Measurements from ENCODE around the gene PTPN6. TPM values are rescaled to one million over a fixed set of nuclear protein-coding genes. Genes with fewer than 3 reads are reported as not detected.

Gene PTPN6
- total RNA-seq, 1 donor = 0.36 TPM

GRCh38 chr12:6965026-6965661 lies 14.0 kb downstream of the PTPN6 start:
- Histone ChIP-seq H3K4me2 (ENCODE audit: insufficient read depth, low read length) (no peak overlapping the region), H3K27ac (ENCODE audit: low read depth, low read length) (peak overlapping the region; percentile 48), H4K20me1 (ENCODE audit: insufficient read depth, low read length) (peaks cover 4% of the 10 kb centered on the region), H3K79me2 (ENCODE audit: insufficient read depth, low read length) (peaks cover 32% of the 10 kb centered on the region), H2AFZ (ENCODE audit: low read length) (peak overlapping the region; percentile 36), H3K27me3 (ENCODE audit: insufficient read depth, low read length) (no peaks in the 10 kb centered on the region), H3K4me1 (ENCODE audit: insufficient read depth, low read length) (peaks cover 26% of the 10 kb centered on the region), H3K36me3 (ENCODE audit: insufficient read depth, low read length) (peaks cover 46% of the 10 kb centered on the region), H3K4me3 (ENCODE audit: insufficient read depth, low read length) (no peak overlapping the region), H3K9me3 (ENCODE audit: low read depth, low read length) (no peaks in the 10 kb centered on the region)
- peak; percentile 96 for TF ChIP-seq CTCF (IDR thresholded peaks at IDR 0.05; ENCODE audit: extremely low read depth, low read depth, low read length)
- peak; percentile 98 for DNase-seq (ENCODE audit: insufficient read length, low spot score, missing footprints)

- Histone ChIP-seq H3K4me1 (ENCODE audit: insufficient read depth, low read length) (peaks cover 26% of the 10 kb centered on the region), H3K79me2 (ENCODE audit: insufficient read depth, low read length) (peaks cover 35% of the 10 kb centered on the region), H2AFZ (ENCODE audit: low read length) (no peak overlapping the region), H3K36me3 (ENCODE audit: insufficient read depth, low read length) (peaks cover 46% of the 10 kb centered on the region), H3K4me2 (ENCODE audit: insufficient read depth, low read length) (no peak overlapping the region), H4K20me1 (ENCODE audit: insufficient read depth, low read length) (peaks cover 4% of the 10 kb centered on the region), H3K27ac (ENCODE audit: low read depth, low read length) (no peak overlapping the region), H3K9me3 (ENCODE audit: low read depth, low read length) (no peaks in the 10 kb centered on the region), H3K27me3 (ENCODE audit: insufficient read depth, low read length) (no peaks in the 10 kb centered on the region), H3K4me3 (ENCODE audit: insufficient read depth, low read length) (no peak overlapping the region)
- no peak for TF ChIP-seq CTCF (IDR thresholded peaks at IDR 0.05; ENCODE audit: extremely low read depth, low read depth, low read length)
- DNase-seq (ENCODE audit: insufficient read length, low spot score, missing footprints) = no peak
These were observed 14.6 kb downstream of the PTPN6 start for GRCh38 chr12:6965714-6966113.

GRCh38 chr12:6966351-6966750 lies 15.2 kb downstream of the PTPN6 start:
- no peak overlapping the region for H3K4me3 ChIP-seq (ENCODE audit: insufficient read depth, low read length)
- peaks cover 41% of the 10 kb centered on the region for H3K79me2 ChIP-seq (ENCODE audit: insufficient read depth, low read length)
- no peaks in the 10 kb centered on the region for H3K9me3 ChIP-seq (ENCODE audit: low read depth, low read length)
- peaks cover 4% of the 10 kb centered on the region for H4K20me1 ChIP-seq (ENCODE audit: insufficient read depth, low read length)
- no peak overlapping the region for H3K27ac ChIP-seq (ENCODE audit: low read depth, low read length)
- no peaks in the 10 kb centered on the region for H3K27me3 ChIP-seq (ENCODE audit: insufficient read depth, low read length)
- H2AFZ ChIP-seq (ENCODE audit: low read length) = no peak overlapping the region
- H3K4me1 ChIP-seq (ENCODE audit: insufficient read depth, low read length) = peaks cover 20% of the 10 kb centered on the region
- TF ChIP-seq CTCF (IDR thresholded peaks at IDR 0.05; ENCODE audit: extremely low read depth, low read depth, low read length) = no peak
- no peak overlapping the region for H3K4me2 ChIP-seq (ENCODE audit: insufficient read depth, low read length)
- DNase-seq (ENCODE audit: insufficient read length, low spot score, missing footprints) = no peak
- H3K36me3 ChIP-seq (ENCODE audit: insufficient read depth, low read length) = peaks cover 46% of the 10 kb centered on the region

- no peaks in the 10 kb centered on the region for H3K9me3 ChIP-seq (ENCODE audit: low read depth, low read length)
- peaks cover 46% of the 10 kb centered on the region for H3K36me3 ChIP-seq (ENCODE audit: insufficient read depth, low read length)
- H4K20me1 ChIP-seq (ENCODE audit: insufficient read depth, low read length) = peaks cover 4% of the 10 kb centered on the region
- H3K4me1 ChIP-seq (ENCODE audit: insufficient read depth, low read length) = peaks cover 16% of the 10 kb centered on the region
- no peak for DNase-seq (ENCODE audit: insufficient read length, low spot score, missing footprints)
- no peak overlapping the region for H3K27ac ChIP-seq (ENCODE audit: low read depth, low read length)
- no peaks in the 10 kb centered on the region for H3K27me3 ChIP-seq (ENCODE audit: insufficient read depth, low read length)
- no peak overlapping the region for H3K4me2 ChIP-seq (ENCODE audit: insufficient read depth, low read length)
- no peak overlapping the region for H2AFZ ChIP-seq (ENCODE audit: low read length)
- peaks cover 55% of the 10 kb centered on the region for H3K79me2 ChIP-seq (ENCODE audit: insufficient read depth, low read length)
- H3K4me3 ChIP-seq (ENCODE audit: insufficient read depth, low read length) = no peak overlapping the region
- no peak for TF ChIP-seq CTCF (IDR thresholded peaks at IDR 0.05; ENCODE audit: extremely low read depth, low read depth, low read length)
These were observed 16.5 kb downstream of the PTPN6 start for GRCh38 chr12:6967651-6968100.
